Stomach (tissue), 9 donors: ENCODE data around the gene RASGRP4. TPM values are rescaled to one million over a fixed set of nuclear protein-coding genes. Genes with fewer than 3 reads are reported as not detected.

Source experiments
- DNase-seq, 2 donors: peaks; one replicate each; pipeline versions ENCODE4 v3.0.0 to v3.0.0-alpha.2; 2013 to 2019
- H3K27ac ChIP-seq, 5 donors: fragments of 200-600 bp in 4 of 5; sonication (generic) in 4 of 5; one replicate each; pipeline ENCODE4 v1.5.1; 2013 to 2019; ENCODE audit warnings: mild to moderate bottlenecking in 1 of 5, moderate library complexity in 1 of 5
- H3K27me3 ChIP-seq, 3 donors: fragments of 200-600 bp; sonication (generic); one replicate each; pipeline ENCODE4 v1.5.1; 2017 to 2019; ENCODE audit warnings: mixed run types in 1 of 3
- H3K36me3 ChIP-seq, 4 donors: fragments of 200-600 bp; sonication (generic); 1 replicate in 3 of 4; 2 replicates in 1 of 4; pipeline ENCODE4 v1.5.1; 2016 to 2019
- H3K4me1 ChIP-seq, 4 donors: fragments of 200-600 bp; sonication (generic); one replicate each; pipeline ENCODE4 v1.5.1; 2016 to 2019
- H3K4me3 ChIP-seq, 4 donors: fragments of 200-600 bp; sonication (generic) in 3 of 4; one replicate each; pipeline ENCODE4 v1.5.1; 2016 to 2019; ENCODE audit warnings: mild to moderate bottlenecking in 1 of 4
- H3K9me3 ChIP-seq, 4 donors: fragments of 200-600 bp; sonication (generic); one replicate each; pipeline ENCODE4 v1.5.1; 2016 to 2019
- CTCF ChIP-seq, 7 experiments: fragments of 450-650 bp in 4 of 7; fragments of 200-600 bp in 3 of 7; sonication (generic) in 3 of 7; IDR thresholded peaks; one replicate each; pipeline ENCODE4 v1.5.1; 2016 to 2019; ENCODE audit warnings: antibody characterized with exemption in 7 of 7, control low read depth in 2 of 7, mild to moderate bottlenecking in 1 of 7
- EP300 ChIP-seq: sonication (generic); formaldehyde crosslinking; IDR thresholded peaks from one replicate; pipeline ENCODE4 v1.6.1; 2017; ENCODE audit warnings: antibody characterized with exemption
- POLR2A ChIP-seq, 4 donors: fragments of 450-650 bp; IDR thresholded peaks; one replicate each; pipeline ENCODE4 v1.6.1; 2016; ENCODE audit warnings: antibody characterized with exemption in 4 of 4, control low read depth in 2 of 4, mild to moderate bottlenecking in 1 of 4, moderate library complexity in 1 of 4
- POLR2AphosphoS5 ChIP-seq, 3 donors: sonication (generic); formaldehyde crosslinking; IDR thresholded peaks; one replicate each; pipeline ENCODE4 v1.6.1; 2016; ENCODE audit warnings: antibody characterized with exemption in 3 of 3
- WGBS, 5 donors: extraction: QIAGEN DNeasy Blood & Tissue Kit in 3 of 5; methylation state at CpG; one replicate each; pipeline versions ENCODE4 v1.1.5 to v1.1.7; 2013 to 2018; 5-methylcytosine and 5-hydroxymethylcytosine counted together
- intact Hi-C: fragments of 100-400 bp; cut with DNase I; formaldehyde crosslinking; loops from one replicate; pipeline ENCODE4 v1.15.1; 2023; ENCODE audit warnings: low total_unique reads
- polyA plus RNA-seq, 3 donors: library from polyadenylated mRNA; stranded (reverse); fragments of 200-250 nt; gene quantifications; one replicate each; pipeline ENCODE4 v1.2.3, GENCODE V29; 2013
- total RNA-seq, 5 donors: library from RNA; depleted of rRNA; stranded (reverse); fragments of >200 nt; gene quantifications; one replicate each; pipeline versions ENCODE4 v1.1.0 to v1.2.3, GENCODE V29; 2014 to 2016
- donor health status: healthy with polysubstance abuse.
- donor health status: Bipolar disorder and iron deficiency.
- donor health status: healthy.

Gene RASGRP4
- total and polyA plus RNA-seq, 8 donors, result 0.40 to 8.4 (median 1.7) TPM; not detected in 2

- peak in 1 of 3 donors; percentile 31 for TF ChIP-seq POLR2AphosphoS5 (IDR thresholded peaks at IDR 0.05)
- TF ChIP-seq POLR2A (IDR thresholded peaks at IDR 0.05), result no peak
- Histone ChIP-seq H3K27ac (peak overlapping the region; percentile 34 to 93 (median 89)), H3K27me3 (peaks cover 0 to 34% (median 21%) of the 10 kb centered on the region in 3 donors), H3K4me1 (peaks cover 10 to 21% (median 15%) of the 10 kb centered on the region in 4 donors), H3K36me3 (peaks cover 8 to 30% (median 26%) of the 10 kb centered on the region in 4 donors), H3K4me3 (peak overlapping the region; percentile 70 to 100 (median 78)), H3K9me3 (no peaks in the 10 kb centered on the region)
- no peak for DNase-seq
- intact Hi-C loops, result no loop called here
- 2 to 7% (median 4%) methylated on average over 16 to 18 of the region's 18 CpGs for WGBS, 5 donors
Observed at GRCh38 chr19:38402623-38402966, 23.4 kb downstream of the RASGRP4 start.

GRCh38 chr19:38401148-38401547 lies 24.9 kb downstream of the RASGRP4 start:
- H3K27ac ChIP-seq, result no peak overlapping the region
- peaks cover 0 to 48% (median 32%) of the 10 kb centered on the region in 3 donors for H3K27me3 ChIP-seq
- peaks cover 6 to 16% (median 11%) of the 10 kb centered on the region in 4 donors for H3K36me3 ChIP-seq
- H3K4me3 ChIP-seq, result no peak overlapping the region
- WGBS, 5 donors, result 41 to 64% (median 50%) methylated on average over 3 of the region's 3 CpGs
- H3K9me3 ChIP-seq, result no peaks in the 10 kb centered on the region
- no peak for TF ChIP-seq CTCF (IDR thresholded peaks at IDR 0.05)
- peaks cover 10 to 21% (median 15%) of the 10 kb centered on the region in 4 donors for H3K4me1 ChIP-seq
- no peak for DNase-seq
- intact Hi-C loops, result no loop called here

DNA sequence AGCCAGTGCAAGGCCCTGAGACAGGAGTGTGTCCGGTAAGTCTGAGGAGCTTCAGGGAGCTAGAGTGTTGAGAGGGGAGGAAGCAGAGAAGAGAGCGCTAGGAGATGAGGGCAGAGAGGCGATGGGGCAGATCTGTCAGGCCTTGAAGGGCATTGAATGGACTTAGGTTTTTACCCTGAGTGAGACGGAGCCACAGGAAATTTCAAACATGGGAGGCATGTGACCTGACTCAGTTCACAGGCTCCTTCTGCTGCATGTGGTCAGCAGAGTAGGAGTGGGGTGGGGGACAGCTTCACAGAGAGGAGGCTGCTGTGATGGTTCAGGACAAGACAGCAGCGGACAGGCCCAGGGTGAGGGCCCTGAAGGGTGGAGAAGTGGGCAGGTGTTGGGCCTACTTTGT lies 25.7 kb downstream of the RASGRP4 start:
- 67 to 82% (median 78%) methylated on average over 5 of the region's 5 CpGs for WGBS, 5 donors
- Histone ChIP-seq H3K9me3 (no peaks in the 10 kb centered on the region), H3K4me1 (peaks cover 10 to 27% (median 18%) of the 10 kb centered on the region in 4 donors), H3K27ac (no peak overlapping the region), H3K36me3 (peaks cover 2 to 8% (median 5%) of the 10 kb centered on the region in 4 donors), H3K27me3 (peaks cover 6 to 56% (median 40%) of the 10 kb centered on the region in 3 donors), H3K4me3 (no peak overlapping the region)
- DNase-seq, result no peak
- intact Hi-C loops, result no loop called here
- TF ChIP-seq POLR2AphosphoS5 (IDR thresholded peaks at IDR 0.05) (no peak), EP300 (no peak), CTCF (IDR thresholded peaks at IDR 0.05) (no peak), POLR2A (IDR thresholded peaks at IDR 0.05) (no peak)

DNA sequence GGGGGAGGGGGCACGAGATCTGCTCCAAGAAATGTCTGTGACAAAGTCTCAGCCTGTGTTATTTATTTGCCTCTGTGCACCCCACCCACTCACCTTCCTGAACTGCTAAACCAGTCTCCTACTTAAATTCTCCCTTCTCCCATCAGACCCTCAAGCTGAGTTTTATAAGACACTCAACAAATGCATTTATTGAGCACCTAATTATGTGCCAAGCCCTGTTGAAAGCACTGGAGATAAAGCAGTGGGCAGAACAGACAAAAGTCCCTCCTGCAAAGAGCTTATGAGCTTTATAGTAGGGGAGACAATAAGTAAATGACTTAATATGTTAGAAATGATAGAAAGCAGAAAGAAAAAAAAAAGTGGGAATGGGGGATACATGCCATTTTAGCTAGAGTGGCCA lies 26.5 kb downstream of the RASGRP4 start:
- no peak overlapping the region for H3K27ac ChIP-seq
- no peak for TF ChIP-seq CTCF (IDR thresholded peaks at IDR 0.05)
- TF ChIP-seq EP300, result no peak
- TF ChIP-seq POLR2A (IDR thresholded peaks at IDR 0.05), result no peak
- TF ChIP-seq POLR2AphosphoS5 (IDR thresholded peaks at IDR 0.05), result no peak
- no peaks in the 10 kb centered on the region for H3K36me3 ChIP-seq
- peaks cover 12 to 64% (median 48%) of the 10 kb centered on the region in 3 donors for H3K27me3 ChIP-seq
- H3K4me1 ChIP-seq, result peaks cover 7 to 31% (median 19%) of the 10 kb centered on the region in 4 donors
- 42 to 79% (median 64%) methylated on average over 1 of the region's 1 CpG for WGBS, 5 donors
- DNase-seq, result no peak
- no peak overlapping the region for H3K4me3 ChIP-seq
- intact Hi-C loops, result no loop called here
- no peaks in the 10 kb centered on the region for H3K9me3 ChIP-seq

DNA sequence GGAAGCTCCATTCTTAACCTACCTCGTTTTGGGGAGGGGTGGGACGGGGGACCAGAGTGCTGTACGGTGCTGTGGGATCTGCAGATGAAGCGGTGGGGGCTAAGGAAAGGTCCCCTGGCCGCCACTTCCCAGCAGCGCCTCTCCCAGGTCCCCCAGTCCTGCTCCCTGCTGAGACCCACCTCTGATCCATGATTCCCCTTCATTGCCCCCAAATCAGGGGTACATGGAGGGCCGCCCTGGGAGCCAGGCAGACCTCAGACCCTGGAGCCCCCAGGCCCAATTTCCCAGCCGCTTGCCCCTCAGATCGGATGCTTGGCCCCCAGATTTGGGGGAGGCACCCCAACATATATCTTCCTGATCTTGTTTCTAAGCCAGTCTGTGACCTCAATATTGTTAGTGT lies 26.9 kb downstream of the RASGRP4 start:
- H3K4me1 ChIP-seq, result peaks cover 2 to 28% (median 17%) of the 10 kb centered on the region in 4 donors
- no peak overlapping the region for H3K4me3 ChIP-seq
- intact Hi-C loops, result no loop called here
- DNase-seq, result no peak
- H3K27me3 ChIP-seq, result peaks cover 14 to 69% (median 51%) of the 10 kb centered on the region in 3 donors
- H3K9me3 ChIP-seq, result no peaks in the 10 kb centered on the region
- no peaks in the 10 kb centered on the region for H3K36me3 ChIP-seq
- H3K27ac ChIP-seq, result no peak overlapping the region
- TF ChIP-seq POLR2A (IDR thresholded peaks at IDR 0.05), result no peak
- WGBS, 5 donors, result 43 to 79% (median 58%) methylated on average over 5 to 9 of the region's 9 CpGs
